HCT116 (cell line): ENCODE measurements around the gene ESD. TPM values are rescaled to one million over a fixed set of nuclear protein-coding genes. Genes with fewer than 3 reads are reported as not detected.

ENCODE experiments used
- ATAC-seq: fragments of 200-7000 bp; cut with Tn5 transposase; 2 replicates; pipeline ENCODE4 v1.9.1; 2020; ENCODE audit warnings: mild to moderate bottlenecking, moderate library complexity
- BruUV-seq: library from RNA; stranded (reverse); fragments of 400-500 nt; replicated peaks from 2 replicates; lab custom pipeline; 2021; lab: Mats Ljungman, UMichigan
- CTCF ChIA-PET: fragments of 300-600 bp; sonication (Branson Sonifier 250); formaldehyde crosslinking; loops from one replicate; lab custom pipeline; 2021; ENCODE audit warnings: antibody characterized with exemption; lab: Charles Lee
- POLR2A ChIA-PET: fragments of 300-600, 350-600 bp; sonication (Branson Sonifier 250); formaldehyde crosslinking; loops from one replicate; lab custom pipeline; 2021; ENCODE audit warnings: antibody characterized with exemption; lab: Charles Lee
- RAD21 ChIA-PET, 2 experiments: fragments of 300-600 bp; sonication (Branson Sonifier 250); formaldehyde crosslinking; loops; one replicate each; lab custom pipeline; 2023; ENCODE audit warnings: low total read pairs in 2 of 2; ENCODE audit not compliant: uncharacterized antibody in 2 of 2, unreplicated experiment in 2 of 2, low non-redundant PET in 1 of 2; lab: Charles Lee
- DNase-seq: peaks from one replicate; pipeline ENCODE4 v3.0.0-alpha.2; 2010; ENCODE audit warnings: low read depth, low spot score
- H2AFZ ChIP-seq: fragments of 200-600 bp; shearing (Covaris generic), sonication (generic); 2 replicates; pipeline ENCODE4 v1.6.1; 2017; ENCODE audit warnings: low read depth, mixed run types, mixed read lengths, antibody characterized with exemption, low read length; ENCODE audit not compliant: poor library complexity, severe bottlenecking
- H3K27ac ChIP-seq: 2 replicates; pipeline ENCODE4 v1.5.1; 2012; ENCODE audit warnings: low read depth, low read length
- H3K27me3 ChIP-seq: fragments of 200-600 bp; sonication (generic); 2 replicates; pipeline ENCODE4 v1.6.1; 2016; ENCODE audit warnings: mixed run types, low read length, mixed read lengths; ENCODE audit not compliant: insufficient read depth
- H3K36me3 ChIP-seq, 2 experiments: fragments of 200-500 bp in 1 of 2; fragments of 200-600 bp in 1 of 2; sonication (Bioruptor generic) in 1 of 2; sonication (generic) in 1 of 2; 2 replicates each; pipeline versions ENCODE4 v1.5.1 to v1.6.1; 2014 to 2016; ENCODE audit warnings: low read length in 2 of 2, inconsistent platforms in 1 of 2, mixed read lengths in 1 of 2, mixed run types in 1 of 2; ENCODE audit not compliant: insufficient read depth in 2 of 2, control insufficient read depth in 1 of 2
- H3K4me1 ChIP-seq, 2 experiments: fragments of 200-600 bp in 1 of 2; sonication (generic) in 1 of 2; 2 replicates each; pipeline versions ENCODE4 v1.5.1 to v1.6.1; 2012 to 2017; ENCODE audit warnings: low read length in 2 of 2, inconsistent platforms in 1 of 2, mild to moderate bottlenecking in 1 of 2, mixed read lengths in 1 of 2, mixed run types in 1 of 2, moderate library complexity in 1 of 2; ENCODE audit not compliant: insufficient read depth in 2 of 2, control insufficient read depth in 1 of 2
- H3K4me2 ChIP-seq: fragments of 200-600 bp; sonication (generic); 2 replicates; pipeline ENCODE4 v1.6.1; 2017; ENCODE audit warnings: mixed run types, low read length, mixed read lengths
- H3K4me3 ChIP-seq, 2 experiments: fragments of 200-600 bp in 1 of 2; sonication (generic) in 1 of 2; replicated peaks in 1 of 2; 2 replicates each; pipeline ENCODE4 v1.5.1; 2011 to 2016; ENCODE audit warnings: low read length in 2 of 2, control low read depth in 1 of 2, low read depth in 1 of 2, mild to moderate bottlenecking in 1 of 2, mixed read lengths in 1 of 2, mixed run types in 1 of 2
- H3K79me2 ChIP-seq: fragments of 200-600 bp; sonication (generic); 2 replicates; pipeline ENCODE4 v1.6.1; 2017; ENCODE audit warnings: mild to moderate bottlenecking, mixed run types, low read length, moderate library complexity, mixed read lengths; ENCODE audit not compliant: insufficient read depth
- H3K9ac ChIP-seq: fragments of 200-600 bp; sonication (generic); 2 replicates; pipeline ENCODE4 v1.6.1; 2016; ENCODE audit warnings: low read length, mixed read lengths
- H3K9me2 ChIP-seq: fragments of 200-600 bp; sonication (generic), shearing (Covaris generic); 2 replicates; pipeline ENCODE4 v1.6.1; 2017; ENCODE audit warnings: mixed run types, mild to moderate bottlenecking, moderate library complexity; ENCODE audit not compliant: insufficient read depth
- H3K9me3 ChIP-seq, 2 experiments: fragments of 200-500 bp in 1 of 2; fragments of 200-600 bp in 1 of 2; sonication (Bioruptor generic) in 1 of 2; sonication (generic) in 1 of 2; 2 replicates each; pipeline ENCODE4 v1.6.1; 2014 to 2017; ENCODE audit warnings: low read length in 2 of 2, mixed read lengths in 2 of 2, inconsistent platforms in 1 of 2, low read depth in 1 of 2, mild to moderate bottlenecking in 1 of 2, mixed run types in 1 of 2, moderate library complexity in 1 of 2; ENCODE audit not compliant: control insufficient read depth in 1 of 2, insufficient read depth in 1 of 2
- H4K20me1 ChIP-seq: fragments of 200-600 bp; sonication (generic), shearing (Covaris generic); 2 replicates; pipeline ENCODE4 v1.6.1; 2017; ENCODE audit warnings: mixed run types, mild to moderate bottlenecking, moderate library complexity; ENCODE audit not compliant: insufficient read depth
- CBX3 ChIP-seq: IDR thresholded peaks from 2 replicates; pipeline ENCODE4 v1.6.1; 2012; ENCODE audit warnings: low read depth
- ELF1 ChIP-seq: IDR thresholded peaks from 2 replicates; pipeline ENCODE4 v1.6.1; 2012; ENCODE audit warnings: low read depth, borderline replicate concordance
- JUND ChIP-seq: IDR thresholded peaks from 2 replicates; pipeline ENCODE4 v1.6.1; 2012
- MAX ChIP-seq: IDR thresholded peaks from 2 replicates; pipeline ENCODE4 v1.6.1; 2012
- SIN3A ChIP-seq: IDR thresholded peaks from 2 replicates; pipeline ENCODE4 v1.6.1; 2012; ENCODE audit warnings: low read depth
- SRF ChIP-seq: IDR thresholded peaks from 2 replicates; pipeline ENCODE4 v1.6.1; 2012; ENCODE audit warnings: low read depth
- intact Hi-C: fragments of 100-400 bp; cut with micrococcal nuclease; formaldehyde crosslinking; loops from 2 replicates; pipeline ENCODE4 v1.10.0; 2022
- total RNA-seq: library from RNA; stranded (reverse); gene quantifications from one replicate; pipeline ENCODE4 v1.2.1, GENCODE V29; 2021; ENCODE audit not compliant: unreplicated experiment
- TF ChIP-seq, protein P1 (sequence below): IDR thresholded peaks from 2 replicates; pipeline ENCODE4 v1.6.1; 2012
- TF ChIP-seq, protein P2 (sequence below): IDR thresholded peaks from 2 replicates; pipeline ENCODE4 v1.6.1; 2011; ENCODE audit warnings: mild to moderate bottlenecking, low read length, moderate library complexity; ENCODE audit not compliant: insufficient replicate concordance; ENCODE audit errors: extremely low read depth

ESD gene
- total RNA-seq, 1 experiment from 2014 or later = 111 TPM

- Histone ChIP-seq H3K27me3 (no peaks in the 10 kb centered on the region), H3K36me3 (no peaks in the 10 kb centered on the region), H3K27ac (no peak overlapping the region), H3K9ac (no peak overlapping the region), H3K9me2 (no peaks in the 10 kb centered on the region)
- ChIA-PET CTCF (no interaction called here), RAD21 (no interaction called here), POLR2A (no interaction called here)
- no peak for DNase-seq
- no peak for ATAC-seq
- TF ChIP-seq ELF1 (no peak), SRF (no peak), MAX (no peak), JUND (no peak)
- TF ChIP-seq, protein P1, sequence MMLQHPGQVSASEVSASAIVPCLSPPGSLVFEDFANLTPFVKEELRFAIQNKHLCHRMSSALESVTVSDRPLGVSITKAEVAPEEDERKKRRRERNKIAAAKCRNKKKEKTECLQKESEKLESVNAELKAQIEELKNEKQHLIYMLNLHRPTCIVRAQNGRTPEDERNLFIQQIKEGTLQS = no peak
- TF ChIP-seq, protein P2, sequence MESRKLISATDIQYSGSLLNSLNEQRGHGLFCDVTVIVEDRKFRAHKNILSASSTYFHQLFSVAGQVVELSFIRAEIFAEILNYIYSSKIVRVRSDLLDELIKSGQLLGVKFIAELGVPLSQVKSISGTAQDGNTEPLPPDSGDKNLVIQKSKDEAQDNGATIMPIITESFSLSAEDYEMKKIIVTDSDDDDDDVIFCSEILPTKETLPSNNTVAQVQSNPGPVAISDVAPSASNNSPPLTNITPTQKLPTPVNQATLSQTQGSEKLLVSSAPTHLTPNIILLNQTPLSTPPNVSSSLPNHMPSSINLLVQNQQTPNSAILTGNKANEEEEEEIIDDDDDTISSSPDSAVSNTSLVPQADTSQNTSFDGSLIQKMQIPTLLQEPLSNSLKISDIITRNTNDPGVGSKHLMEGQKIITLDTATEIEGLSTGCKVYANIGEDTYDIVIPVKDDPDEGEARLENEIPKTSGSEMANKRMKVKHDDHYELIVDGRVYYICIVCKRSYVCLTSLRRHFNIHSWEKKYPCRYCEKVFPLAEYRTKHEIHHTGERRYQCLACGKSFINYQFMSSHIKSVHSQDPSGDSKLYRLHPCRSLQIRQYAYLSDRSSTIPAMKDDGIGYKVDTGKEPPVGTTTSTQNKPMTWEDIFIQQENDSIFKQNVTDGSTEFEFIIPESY = no peak
- TF ChIP-seq, all 23 proteins: peak for 0
- no peaks in the 10 kb centered on the region for H4K20me1 ChIP-seq
- no peaks in the 10 kb centered on the region for H3K4me1 ChIP-seq
- H2AFZ ChIP-seq = no peak overlapping the region
- H3K79me2 ChIP-seq = no peaks in the 10 kb centered on the region
- no TSS peak for BruUV-seq
- intact Hi-C loops = no loop called here
- no peak overlapping the region for H3K4me3 ChIP-seq
- H3K9me3 ChIP-seq = no peaks in the 10 kb centered on the region
- no peak overlapping the region for H3K4me2 ChIP-seq
These were observed 57.4 kb downstream of the ESD start for GRCh38 chr13:46739447-46740098.

DNA sequence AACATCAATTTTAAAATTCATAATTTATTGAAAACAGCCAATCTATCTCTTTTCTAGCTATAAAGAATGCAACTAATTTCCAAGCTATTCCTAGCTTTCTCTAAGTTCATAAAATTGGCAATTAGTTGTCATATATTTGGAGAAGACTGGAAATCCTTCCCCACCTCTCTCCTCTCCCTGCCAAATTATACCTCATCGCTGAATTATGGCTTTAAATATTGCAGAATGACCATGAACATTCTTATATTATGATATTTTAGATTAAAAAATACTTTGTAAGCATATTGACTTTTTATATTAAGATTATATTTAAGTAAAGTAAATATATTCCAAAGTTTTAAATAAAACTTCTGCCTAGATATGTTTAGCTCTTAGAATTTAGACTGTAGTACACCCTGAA is 58.2 kb downstream of the ESD start:
- no peak for TF ChIP-seq SIN3A
- TF ChIP-seq JUND = no peak
- TF ChIP-seq CBX3 = no peak
- Histone ChIP-seq H3K36me3 (peaks cover 0 to 3% of the 10 kb centered on the region in 2 experiments; a peak in 2 of 4 replicates), H3K4me1 (no peaks in the 10 kb centered on the region), H3K27ac (no peak overlapping the region), H3K4me2 (no peak overlapping the region), H2AFZ (no peak overlapping the region), H3K79me2 (no peaks in the 10 kb centered on the region), H3K9me3 (no peaks in the 10 kb centered on the region), H3K9ac (no peak overlapping the region), H3K27me3 (no peaks in the 10 kb centered on the region), H4K20me1 (no peaks in the 10 kb centered on the region), H3K9me2 (no peaks in the 10 kb centered on the region), H3K4me3 (no peak overlapping the region)
- intact Hi-C loops = no loop called here
- ChIA-PET RAD21 (no interaction called here), CTCF (no interaction called here), POLR2A (no interaction called here)
- ATAC-seq (no peak), DNase-seq (no peak)
- BruUV-seq = no TSS peak
